NCI-H146 treated with DMSO at 0.1 percent for 48 hours (cell line): ENCODE data around the gene NLRP1.
A peak's percentile ranks its signal among the peaks of the same experiment; 100 is the strongest.
"Not testable (repeated sequence)": the region's sequence is repeated elsewhere in the genome, so short reads cannot be mapped to it uniquely, and the experiment has no call there.

Experiments used
- DNase-seq: peaks from one replicate; lab custom pipeline; 2025; ENCODE audit not compliant: unreplicated experiment; lab: John Stamatoyannopoulos, UW

The NLRP1 gene

GRCh38 chr17:5588584-5588983 is 4.3 kb upstream of the NLRP1 start:
- DNase-seq, result no peak

DNA sequence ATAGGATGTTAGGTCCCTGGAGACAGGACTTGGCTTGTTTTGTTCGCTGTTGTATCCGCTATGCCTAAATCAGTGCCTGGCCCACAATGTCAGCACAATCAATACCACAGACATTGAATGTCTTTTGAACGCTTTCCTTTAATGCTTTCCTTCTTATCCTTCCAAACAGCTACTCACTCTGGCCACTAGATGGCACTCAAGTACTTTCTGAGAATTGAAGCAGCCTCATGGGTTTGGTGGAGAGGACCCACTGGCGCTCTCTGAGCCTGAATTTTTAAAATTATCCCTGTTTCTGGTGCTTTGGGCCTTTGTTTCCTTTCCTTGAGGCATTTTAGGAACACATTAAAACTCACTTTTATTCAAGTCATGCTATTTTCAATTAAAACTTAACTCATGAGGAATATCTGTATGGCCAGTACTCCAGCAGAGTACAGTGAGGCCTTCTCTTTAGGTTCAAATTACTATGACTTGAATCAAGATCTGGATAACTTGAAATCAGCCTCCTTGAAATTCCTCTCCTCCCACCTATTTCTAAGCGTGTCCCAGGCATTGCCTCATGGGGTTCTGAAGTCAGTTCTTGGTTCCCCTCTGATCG is 3.2 kb upstream of the NLRP1 start:
- peak; percentile 30 for DNase-seq

DNA sequence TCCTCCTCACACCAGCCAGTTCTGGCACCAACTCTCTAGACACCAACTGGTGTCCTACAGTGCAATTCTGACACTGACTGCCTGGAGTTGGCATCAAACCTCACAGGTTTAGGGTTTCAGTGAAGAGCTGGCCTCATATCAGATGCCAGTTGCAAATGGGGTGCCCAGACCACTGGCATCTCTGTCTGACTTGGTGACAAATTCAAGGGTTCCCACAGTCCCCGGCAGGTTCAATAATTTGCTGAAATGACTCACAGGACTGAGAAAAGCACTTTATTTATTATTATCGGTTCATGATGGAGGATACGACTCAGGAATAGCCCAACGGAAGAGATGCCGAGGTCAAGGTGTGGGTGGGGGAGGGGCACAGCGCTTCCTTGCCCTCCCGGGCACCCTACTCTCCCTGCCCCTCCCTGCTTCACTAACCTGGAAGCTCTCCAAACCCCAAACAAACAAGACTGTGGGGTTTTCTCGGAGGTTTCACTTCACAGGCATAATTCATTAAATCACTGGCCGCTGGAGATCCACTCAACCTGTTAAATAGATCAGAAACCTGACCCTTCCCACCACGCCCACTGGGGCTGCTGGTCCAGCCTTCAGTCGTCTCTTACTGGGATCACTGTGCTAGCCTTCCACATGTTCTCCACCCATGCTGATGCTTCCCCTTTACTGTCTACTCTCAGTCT is 1.7 kb upstream of the NLRP1 start:
- DNase-seq, result no peak

- no peak for DNase-seq
These were observed 1.0 kb upstream of the NLRP1 start for GRCh38 chr17:5585287-5585794.

GRCh38 chr17:5583426-5584382 is 605 bp downstream of the NLRP1 start:
- no peak for DNase-seq

DNA sequence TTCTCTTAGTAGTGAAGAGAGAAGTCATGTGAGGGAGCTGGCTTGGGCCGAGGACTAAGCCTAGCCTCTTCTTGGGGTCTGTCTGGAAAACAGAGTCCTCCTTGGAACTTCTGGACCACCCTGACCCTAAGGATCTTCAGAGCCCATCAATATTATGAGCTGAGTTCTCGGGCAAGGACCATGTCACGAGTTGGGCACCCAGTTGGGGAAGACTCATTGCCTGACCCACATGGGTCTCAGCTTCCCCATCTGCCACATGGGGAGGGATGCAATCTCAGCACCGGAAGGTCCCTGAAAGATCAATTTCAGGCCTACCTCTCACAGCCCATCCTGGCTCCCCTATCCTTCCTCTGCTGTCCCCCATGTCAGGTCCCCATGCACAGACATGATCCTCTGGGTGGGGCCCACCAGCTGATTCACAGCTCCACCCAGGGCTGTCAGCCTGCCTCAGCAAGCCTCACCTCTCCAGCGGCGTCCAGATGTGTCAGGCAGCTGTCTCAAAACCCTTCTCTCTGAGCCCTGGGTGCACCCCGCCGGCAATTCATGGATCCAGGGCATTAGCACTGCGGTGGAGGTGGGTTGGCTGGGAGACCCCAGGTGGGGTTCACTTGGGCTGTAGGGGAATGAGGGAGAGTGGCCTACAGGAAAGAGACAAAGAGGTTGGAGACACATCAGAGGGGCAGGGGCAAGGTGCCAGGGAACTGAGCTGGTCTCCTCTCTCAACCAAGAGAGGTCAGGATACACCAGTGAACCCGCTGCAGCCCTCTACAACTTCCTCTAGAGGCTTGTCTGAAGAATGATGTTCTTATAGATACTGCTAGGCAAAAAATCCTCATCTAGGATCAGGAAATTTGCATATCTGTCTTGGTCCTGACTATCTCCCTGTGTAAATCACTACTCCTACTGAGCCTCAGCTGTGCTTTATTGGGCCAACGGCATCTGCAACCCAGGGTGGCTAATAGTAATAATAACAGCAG is 1.8 kb downstream of the NLRP1 start:
- DNase-seq, result no peak

GRCh38 chr17:5581655-5582054 is 2.7 kb downstream of the NLRP1 start:
- no peak for DNase-seq

GRCh38 chr17:5580969-5581368 is 3.3 kb downstream of the NLRP1 start:
- DNase-seq, result no peak

GRCh38 chr17:5580367-5580766 is 3.9 kb downstream of the NLRP1 start:
- no peak for DNase-seq

GRCh38 chr17:5578768-5579167 is 5.5 kb downstream of the NLRP1 start:
- DNase-seq, result not testable (repeated sequence)

GRCh38 chr17:5573017-5573416 is 11.3 kb downstream of the NLRP1 start:
- DNase-seq, result not testable (repeated sequence)

DNA sequence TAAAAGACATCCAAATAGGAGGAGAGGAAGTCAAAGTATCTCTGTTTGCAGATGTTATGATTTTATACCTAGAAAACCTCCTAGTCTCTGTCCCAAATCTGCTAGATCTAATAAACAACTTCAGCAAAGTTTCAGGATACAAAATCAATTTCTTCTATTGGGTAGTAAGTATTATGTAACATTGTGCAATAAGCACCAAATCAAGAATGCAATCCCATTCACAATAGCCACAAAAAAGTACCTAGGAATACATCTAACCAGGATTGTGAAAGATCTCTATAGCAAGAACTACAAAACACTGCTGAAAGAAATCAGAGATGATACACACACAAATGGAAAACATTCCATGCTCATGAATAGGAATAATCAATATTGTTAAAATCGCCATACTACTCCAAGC is 13.0 kb downstream of the NLRP1 start:
- no peak for DNase-seq

- DNase-seq, result no peak
These were observed 18.5 kb downstream of the NLRP1 start for GRCh38 chr17:5565808-5566207.

- no peak for DNase-seq
These were observed 20.9 kb downstream of the NLRP1 start for GRCh38 chr17:5563456-5563855.

- no peak for DNase-seq
These were observed 21.5 kb downstream of the NLRP1 start for GRCh38 chr17:5562661-5563360.

GRCh38 chr17:5561736-5562571 is 22.4 kb downstream of the NLRP1 start:
- DNase-seq, result no peak

- DNase-seq, result no peak
These were observed 23.8 kb downstream of the NLRP1 start for GRCh38 chr17:5560361-5560988.
